ENCODE results near the gene EIF4E. TPM values are rescaled to one million over a fixed set of nuclear protein-coding genes. Genes with fewer than 3 reads are reported as not detected.

EIF4E gene
- 10 to 100 TPM; 35.7 to 67.5 (median 56.0) TPM for total RNA-seq

- peaks cover 19 to 32% of the 10 kb centered on the region in 2 donors for H3K4me1 ChIP-seq
- in situ Hi-C loops (cut with MboI; ENCODE audit: low sequenced_read_pairs in 4 of 4) = loop anchor here (25.0 kb wide), 3 partner anchors 134 to 484 kb away; no protein-coding TSS in a partner anchor
Measured at GRCh38 chr4:98928505-98929340, at the start of gene EIF4E. TSS of gene EIF4E (minus strand) at chr4:98929133. CDS start at chr4:98929112, 21 bp downstream.

GRCh38 chr4:98977557-98977956 is 48.6 kb upstream of the EIF4E start:
- intact Hi-C loops (cut with DNase I; ENCODE audit: low total_unique reads) (no loop called here), in situ Hi-C loops (cut with MboI; ENCODE audit: low sequenced_read_pairs in 4 of 4) (loop anchor here in 1 of 4 donors (25.0 kb wide), 1 partner anchor 435 kb away; no protein-coding TSS in a partner anchor)
- Histone ChIP-seq H3K9me3 (no peaks in the 10 kb centered on the region), H3K36me3 (no peaks in the 10 kb centered on the region), H3K4me3 (no peak overlapping the region), H3K4me1 (no peaks in the 10 kb centered on the region), H3K27ac (no peak overlapping the region), H3K27me3 (no peaks in the 10 kb centered on the region)
- no peak for TF ChIP-seq POLR2A (IDR thresholded peaks at IDR 0.05)
- TF ChIP-seq CTCF (IDR thresholded peaks at IDR 0.05 in 4 of 5, conservative IDR thresholded peaks at IDR 0.05 in 1 of 5) = no peak
- ATAC-seq (no peak), DNase-seq (no peak)

More at GRCh38 chr4:98928505-98929340, at the start of gene EIF4E:
- intact Hi-C loops (cut with DNase I; ENCODE audit: low total_unique reads) = loop anchor here (2.0 to 5.0 kb wide), 7 partner anchors 134 to 1020 kb away; partner anchors contain the start of genes ADH5, RAP1GDS1, STPG2 and TSPAN5
- Histone ChIP-seq H3K36me3 (no peaks in the 10 kb centered on the region), H3K27ac (peak within 1 kb of the TSS; percentile 98 to 100 (median 98)), H3K9me3 (no peaks in the 10 kb centered on the region), H3K4me3 (peak within 1 kb of the TSS; percentile 86 to 99 (median 93)), H3K27me3 (no peaks in the 10 kb centered on the region)
- ATAC-seq = peak; percentile 85 to 87
- peak; percentile 70 to 74 for TF ChIP-seq POLR2A (IDR thresholded peaks at IDR 0.05)
- TF ChIP-seq CTCF (IDR thresholded peaks at IDR 0.05 in 4 of 5, conservative IDR thresholded peaks at IDR 0.05 in 1 of 5) = peak in 2 of 5 experiments; percentile 7 to 30
- peak; percentile 97 to 99 for DNase-seq

- H3K9me3 ChIP-seq = no peaks in the 10 kb centered on the region
- no peak for DNase-seq
- no peak overlapping the region for H3K27ac ChIP-seq
- H3K27me3 ChIP-seq = no peaks in the 10 kb centered on the region
- no peaks in the 10 kb centered on the region for H3K4me1 ChIP-seq
- H3K36me3 ChIP-seq = no peaks in the 10 kb centered on the region
- TF ChIP-seq POLR2A (IDR thresholded peaks at IDR 0.05) = no peak
- no peak for TF ChIP-seq CTCF (IDR thresholded peaks at IDR 0.05 in 4 of 5, conservative IDR thresholded peaks at IDR 0.05 in 1 of 5)
- intact Hi-C loops (cut with DNase I; ENCODE audit: low total_unique reads) = no loop called here
- no peak for ATAC-seq
- no peak overlapping the region for H3K4me3 ChIP-seq
- in situ Hi-C loops (cut with MboI; ENCODE audit: low sequenced_read_pairs in 4 of 4) = loop anchor here in 1 of 4 donors (25.0 kb wide), 1 partner anchor 436 kb away; no protein-coding TSS in a partner anchor
Measured at GRCh38 chr4:98976716-98977115, 47.8 kb upstream of the EIF4E start.

DNA sequence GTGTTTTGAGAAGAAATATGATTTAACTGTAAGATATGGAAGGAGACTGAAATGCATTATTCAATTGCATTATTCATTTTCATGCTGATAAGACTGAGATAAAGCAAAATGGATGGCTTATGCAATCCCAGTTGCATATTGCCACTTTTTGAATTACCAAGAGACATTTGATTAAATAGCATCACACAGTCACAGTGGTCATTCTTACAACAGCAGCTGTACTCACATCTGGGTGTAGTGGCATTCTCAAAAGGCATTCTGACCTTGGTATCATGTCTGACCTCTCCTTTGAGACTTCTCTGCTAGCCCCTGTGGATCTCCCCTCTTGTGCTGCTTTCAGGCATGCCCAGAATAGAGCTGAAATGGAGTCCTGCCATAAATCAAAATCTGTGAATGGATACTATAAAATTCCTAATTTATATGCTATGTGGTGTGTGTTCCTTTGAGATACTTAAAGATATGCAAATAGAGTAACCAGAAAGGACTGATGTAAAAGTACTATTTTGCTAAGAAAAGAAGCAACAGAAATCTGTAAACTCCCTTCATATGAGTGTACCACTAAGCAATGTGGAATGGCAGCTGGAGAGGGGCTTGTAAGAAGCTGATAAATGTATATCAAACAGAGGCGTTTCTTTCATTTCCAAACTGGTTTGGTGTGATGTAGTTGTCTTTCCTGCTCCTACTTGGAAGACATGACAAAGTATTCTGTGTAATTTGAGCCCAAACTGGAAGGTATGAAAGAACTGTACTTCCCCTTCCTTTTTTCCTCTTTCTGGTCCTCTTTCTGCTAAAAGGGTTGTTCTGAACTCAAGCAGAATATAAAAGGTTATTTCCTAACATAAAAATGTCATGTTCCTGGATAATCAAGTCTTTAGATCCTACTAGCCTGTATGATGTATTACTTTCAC is 41.2 kb upstream of the EIF4E start:
- Histone ChIP-seq H3K4me1 (no peaks in the 10 kb centered on the region), H3K9me3 (no peaks in the 10 kb centered on the region), H3K27me3 (no peaks in the 10 kb centered on the region), H3K4me3 (no peak overlapping the region), H3K27ac (no peak overlapping the region), H3K36me3 (no peaks in the 10 kb centered on the region)
- intact Hi-C loops (cut with DNase I; ENCODE audit: low total_unique reads) = no loop called here
- ATAC-seq = no peak
- TF ChIP-seq CTCF (IDR thresholded peaks at IDR 0.05 in 4 of 5, conservative IDR thresholded peaks at IDR 0.05 in 1 of 5) (no peak), POLR2A (IDR thresholded peaks at IDR 0.05) (no peak)
- no peak for DNase-seq
- in situ Hi-C loops (cut with MboI; ENCODE audit: low sequenced_read_pairs in 4 of 4) = no loop called here

Measured in gastrocnemius medialis (tissue), 4 donors.